Duodenal mucosa (tissue), 2 donors: ENCODE results near the gene MAL.

ENCODE experiments used
- H3K27ac ChIP-seq: one replicate; pipeline ENCODE4 v1.7.0; 2013; ENCODE audit warnings: low read depth, low read length
- H3K27me3 ChIP-seq, 2 donors: one replicate each; pipeline ENCODE4 v1.7.0; 2013; ENCODE audit warnings: low read length in 2 of 2, control low read depth in 1 of 2; ENCODE audit not compliant: insufficient read depth in 2 of 2, control insufficient read depth in 1 of 2
- H3K36me3 ChIP-seq, 2 donors: one replicate each; pipeline ENCODE4 v1.7.0; 2013; ENCODE audit warnings: low read length in 2 of 2, control low read depth in 1 of 2; ENCODE audit not compliant: insufficient read depth in 2 of 2, control insufficient read depth in 1 of 2
- H3K4me1 ChIP-seq, 2 donors: one replicate each; pipeline ENCODE4 v1.7.0; 2013; ENCODE audit warnings: low read length in 2 of 2, control low read depth in 1 of 2; ENCODE audit not compliant: insufficient read depth in 2 of 2, control insufficient read depth in 1 of 2
- H3K4me3 ChIP-seq, 2 donors: one replicate each; pipeline ENCODE4 v1.7.0; 2013; ENCODE audit warnings: low read length in 2 of 2, low read depth in 1 of 2
- H3K9ac ChIP-seq, 2 donors: one replicate each; pipeline ENCODE4 v1.7.0; 2013; ENCODE audit warnings: low read length in 2 of 2, low read depth in 1 of 2
- H3K9me3 ChIP-seq, 2 donors: one replicate each; pipeline ENCODE4 v1.7.0; 2013; ENCODE audit warnings: low read length in 2 of 2, control low read depth in 1 of 2; ENCODE audit not compliant: control insufficient read depth in 1 of 2

MAL gene

GRCh38 chr2:95025406-95026319, at the start of gene MAL:
Gene MAL (plus strand): TSS chr2:95025708. CDS start chr2:95025793, 85 bp downstream.
- Histone ChIP-seq H3K27ac (peak within 1 kb of the TSS; percentile 30), H3K9ac (no peak within 1 kb of the TSS), H3K4me3 (peak within 1 kb of the TSS; percentile 42 to 45), H3K27me3 (peaks cover 44 to 50% of the 10 kb centered on the region in 2 donors), H3K9me3 (no peaks in the 10 kb centered on the region), H3K36me3 (no peaks in the 10 kb centered on the region), H3K4me1 (peaks cover 0 to 5% of the 10 kb centered on the region in 2 donors)

GRCh38 chr2:94977826-94978225, 47.7 kb upstream of the MAL start:
- Histone ChIP-seq H3K9me3 (no peaks in the 10 kb centered on the region), H3K4me1 (no peaks in the 10 kb centered on the region), H3K36me3 (no peaks in the 10 kb centered on the region), H3K9ac (no peak overlapping the region), H3K27ac (no peak overlapping the region), H3K4me3 (no peak overlapping the region), H3K27me3 (no peaks in the 10 kb centered on the region)

GRCh38 chr2:94978917-94979316, 46.6 kb upstream of the MAL start:
- Histone ChIP-seq H3K27me3 (no peaks in the 10 kb centered on the region), H3K9me3 (no peaks in the 10 kb centered on the region)

GRCh38 chr2:94979406-94980375, 45.8 kb upstream of the MAL start:
- no peak overlapping the region for H3K27ac ChIP-seq
- no peaks in the 10 kb centered on the region for H3K27me3 ChIP-seq
- no peaks in the 10 kb centered on the region for H3K4me1 ChIP-seq
- H3K9me3 ChIP-seq = no peaks in the 10 kb centered on the region
- no peak overlapping the region for H3K4me3 ChIP-seq
- H3K9ac ChIP-seq = no peak overlapping the region
- no peaks in the 10 kb centered on the region for H3K36me3 ChIP-seq

More at GRCh38 chr2:94978917-94979316, 46.6 kb upstream of the MAL start:
- H3K4me3 ChIP-seq = no peak overlapping the region
- no peaks in the 10 kb centered on the region for H3K36me3 ChIP-seq
- H3K9ac ChIP-seq = no peak overlapping the region
- no peak overlapping the region for H3K27ac ChIP-seq
- H3K4me1 ChIP-seq = no peaks in the 10 kb centered on the region

GRCh38 chr2:94980406-94980805, 45.1 kb upstream of the MAL start:
- H3K27me3 ChIP-seq = no peaks in the 10 kb centered on the region
- H3K27ac ChIP-seq = no peak overlapping the region
- H3K4me1 ChIP-seq = no peaks in the 10 kb centered on the region
- H3K4me3 ChIP-seq = no peak overlapping the region
- H3K9me3 ChIP-seq = no peaks in the 10 kb centered on the region
- H3K36me3 ChIP-seq = no peaks in the 10 kb centered on the region
- H3K9ac ChIP-seq = no peak overlapping the region

- Histone ChIP-seq H3K9ac (no peak overlapping the region), H3K27me3 (peaks cover 0 to 2% of the 10 kb centered on the region in 2 donors), H3K27ac (no peak overlapping the region), H3K4me3 (no peak overlapping the region), H3K36me3 (no peaks in the 10 kb centered on the region), H3K4me1 (no peaks in the 10 kb centered on the region), H3K9me3 (no peaks in the 10 kb centered on the region)
These were observed 43.4 kb upstream of the MAL start for GRCh38 chr2:94982156-94982555.

GRCh38 chr2:94982675-94983074, 42.8 kb upstream of the MAL start:
- Histone ChIP-seq H3K36me3 (no peaks in the 10 kb centered on the region), H3K9ac (no peak overlapping the region), H3K4me3 (no peak overlapping the region), H3K4me1 (no peaks in the 10 kb centered on the region), H3K27me3 (peaks cover 0 to 7% of the 10 kb centered on the region in 2 donors), H3K9me3 (no peaks in the 10 kb centered on the region), H3K27ac (no peak overlapping the region)

GRCh38 chr2:94984964-94985575, 40.4 kb upstream of the MAL start:
- no peaks in the 10 kb centered on the region for H3K4me1 ChIP-seq
- no peak overlapping the region for H3K27ac ChIP-seq
- no peaks in the 10 kb centered on the region for H3K9me3 ChIP-seq
- H3K27me3 ChIP-seq = peaks cover 5 to 7% of the 10 kb centered on the region in 2 donors
- H3K4me3 ChIP-seq = no peak overlapping the region
- H3K9ac ChIP-seq = no peak overlapping the region
- no peaks in the 10 kb centered on the region for H3K36me3 ChIP-seq

GRCh38 chr2:94985636-94986035, 39.9 kb upstream of the MAL start:
- peaks cover 5 to 7% of the 10 kb centered on the region in 2 donors for H3K27me3 ChIP-seq
- H3K9ac ChIP-seq = no peak overlapping the region
- H3K4me3 ChIP-seq = no peak overlapping the region
- H3K9me3 ChIP-seq = no peaks in the 10 kb centered on the region
- H3K36me3 ChIP-seq = no peaks in the 10 kb centered on the region
- H3K27ac ChIP-seq = no peak overlapping the region
- H3K4me1 ChIP-seq = no peaks in the 10 kb centered on the region
